Epithelial cell of proximal tubule (primary cell): ENCODE results near the gene TRIM54. TPM values are rescaled to one million over a fixed set of nuclear protein-coding genes. Genes with fewer than 3 reads are reported as not detected.

Experiments
- DNase-seq: peaks from one replicate; pipeline ENCODE4 v3.0.0-alpha.2; 2011; ENCODE audit warnings: low read depth
- H3K4me3 ChIP-seq: 2 replicates; pipeline ENCODE4 v1.5.1; 2011; ENCODE audit warnings: low read depth, mild to moderate bottlenecking, low read length
- CTCF ChIP-seq: conservative IDR thresholded peaks from 2 replicates; pipeline ENCODE4 v1.5.1; 2012; ENCODE audit warnings: low read depth, mild to moderate bottlenecking, low read length
- total RNA-seq: library from RNA; depleted of rRNA; stranded (reverse); fragments of >200 nt; gene quantifications from 2 replicates; pipeline ENCODE4 v1.2.3, GENCODE V29; 2015

The TRIM54 gene
- total RNA-seq, 1 donor from 2014 or later = 1.5 TPM

- no peak for TF ChIP-seq CTCF
- no peak for DNase-seq
- H3K4me3 ChIP-seq = no peak overlapping the region
Observed at GRCh38 chr2:27256855-27257454, 25.3 kb upstream of the TRIM54 start.

GRCh38 chr2:27258051-27258450 lies 24.2 kb upstream of the TRIM54 start:
- no peak for TF ChIP-seq CTCF
- no peak for DNase-seq

GRCh38 chr2:27261241-27261925 lies 20.8 kb upstream of the TRIM54 start:
- no peak for DNase-seq
- TF ChIP-seq CTCF = no peak
- no peak overlapping the region for H3K4me3 ChIP-seq

More at GRCh38 chr2:27258051-27258450, 24.2 kb upstream of the TRIM54 start:
- H3K4me3 ChIP-seq = no peak overlapping the region

- DNase-seq = no peak
- TF ChIP-seq CTCF = no peak
- H3K4me3 ChIP-seq = no peak overlapping the region
Observed at GRCh38 chr2:27261926-27262298, 20.3 kb upstream of the TRIM54 start.

GRCh38 chr2:27262379-27263286 lies 19.6 kb upstream of the TRIM54 start, which contains the start of gene SLC30A3:
Gene SLC30A3 (minus strand): TSS chr2:27263047. CDS start chr2:27262906, 141 bp downstream.
- peak within 1 kb of the TSS; percentile 24 for H3K4me3 ChIP-seq
- no peak for TF ChIP-seq CTCF
- DNase-seq = no peak

- no peak for DNase-seq
- no peak overlapping the region for H3K4me3 ChIP-seq
- TF ChIP-seq CTCF = no peak
Observed at GRCh38 chr2:27263287-27264252, 18.7 kb upstream of the TRIM54 start.
